ENCODE results near the gene LDAH.

DNA sequence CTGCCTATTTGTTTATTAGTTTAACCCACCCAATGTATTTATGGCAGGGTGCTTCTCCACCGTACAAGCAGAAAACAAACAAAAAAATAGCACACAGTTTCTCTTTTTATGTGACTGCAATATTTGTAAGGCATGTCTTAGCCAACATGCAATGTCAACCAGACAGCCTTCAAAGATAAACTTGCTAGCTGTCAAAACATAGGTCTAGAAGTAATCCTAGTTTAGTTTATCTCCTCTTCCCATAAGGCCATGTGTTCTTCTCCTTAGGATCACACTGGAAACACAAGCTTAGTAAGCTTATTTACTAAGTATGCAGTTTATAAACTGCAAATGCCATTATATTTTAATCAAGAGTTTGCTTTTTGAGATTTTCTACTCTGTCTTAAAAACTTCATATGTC is 75.6 kb downstream of the LDAH start:
- TF ChIP-seq, protein P1, sequence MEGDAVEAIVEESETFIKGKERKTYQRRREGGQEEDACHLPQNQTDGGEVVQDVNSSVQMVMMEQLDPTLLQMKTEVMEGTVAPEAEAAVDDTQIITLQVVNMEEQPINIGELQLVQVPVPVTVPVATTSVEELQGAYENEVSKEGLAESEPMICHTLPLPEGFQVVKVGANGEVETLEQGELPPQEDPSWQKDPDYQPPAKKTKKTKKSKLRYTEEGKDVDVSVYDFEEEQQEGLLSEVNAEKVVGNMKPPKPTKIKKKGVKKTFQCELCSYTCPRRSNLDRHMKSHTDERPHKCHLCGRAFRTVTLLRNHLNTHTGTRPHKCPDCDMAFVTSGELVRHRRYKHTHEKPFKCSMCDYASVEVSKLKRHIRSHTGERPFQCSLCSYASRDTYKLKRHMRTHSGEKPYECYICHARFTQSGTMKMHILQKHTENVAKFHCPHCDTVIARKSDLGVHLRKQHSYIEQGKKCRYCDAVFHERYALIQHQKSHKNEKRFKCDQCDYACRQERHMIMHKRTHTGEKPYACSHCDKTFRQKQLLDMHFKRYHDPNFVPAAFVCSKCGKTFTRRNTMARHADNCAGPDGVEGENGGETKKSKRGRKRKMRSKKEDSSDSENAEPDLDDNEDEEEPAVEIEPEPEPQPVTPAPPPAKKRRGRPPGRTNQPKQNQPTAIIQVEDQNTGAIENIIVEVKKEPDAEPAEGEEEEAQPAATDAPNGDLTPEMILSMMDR (conservative IDR thresholded peaks at IDR 0.05; ENCODE audit: low read depth, low read length): no peak
- TF ChIP-seq EZH2 (IDR thresholded peaks at IDR 0.05; ENCODE audit: borderline replicate concordance, low read depth, low read length, poor library complexity, severe bottlenecking): no peak
